GM18868 (cell line): ENCODE measurements around the gene EPS8L3.
A peak's percentile ranks its signal among the peaks of the same experiment; 100 is the strongest.

ENCODE experiments used
- ATAC-seq: cut with Tn5 transposase; IDR thresholded peaks from one replicate; pipeline ENCODE4 v1.9.1; 2021; ENCODE audit warnings: mild to moderate bottlenecking, moderate library complexity; ENCODE audit not compliant: unreplicated experiment

The EPS8L3 gene

GRCh38 chr1:109793486-109794318 lies 30.0 kb upstream of the EPS8L3 start:
- no peak for ATAC-seq

DNA sequence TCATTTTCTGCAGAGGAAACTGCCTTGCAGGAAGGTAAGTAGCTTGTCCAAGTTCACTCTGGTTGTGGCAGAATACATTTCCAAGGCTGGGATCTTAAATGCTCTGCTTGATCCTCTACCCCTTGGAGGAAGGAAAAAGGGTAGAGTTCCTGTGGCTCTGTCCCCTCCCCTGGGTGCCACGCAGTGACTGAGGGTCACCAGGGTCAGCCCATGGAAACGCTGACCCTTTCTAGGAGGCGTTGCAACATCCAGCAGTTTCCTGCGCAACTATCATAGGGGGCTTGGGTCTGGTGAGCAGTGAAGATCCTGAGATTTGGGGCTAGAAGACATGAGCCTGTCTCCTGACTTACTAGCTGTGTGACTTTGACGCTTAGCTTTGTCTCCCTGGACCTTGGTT lies 29.4 kb upstream of the EPS8L3 start:
- no peak for ATAC-seq

- ATAC-seq, result no peak
These were observed 28.5 kb upstream of the EPS8L3 start for GRCh38 chr1:109792056-109792831.

- no peak for ATAC-seq
These were observed 27.8 kb upstream of the EPS8L3 start for GRCh38 chr1:109791495-109792043.

DNA sequence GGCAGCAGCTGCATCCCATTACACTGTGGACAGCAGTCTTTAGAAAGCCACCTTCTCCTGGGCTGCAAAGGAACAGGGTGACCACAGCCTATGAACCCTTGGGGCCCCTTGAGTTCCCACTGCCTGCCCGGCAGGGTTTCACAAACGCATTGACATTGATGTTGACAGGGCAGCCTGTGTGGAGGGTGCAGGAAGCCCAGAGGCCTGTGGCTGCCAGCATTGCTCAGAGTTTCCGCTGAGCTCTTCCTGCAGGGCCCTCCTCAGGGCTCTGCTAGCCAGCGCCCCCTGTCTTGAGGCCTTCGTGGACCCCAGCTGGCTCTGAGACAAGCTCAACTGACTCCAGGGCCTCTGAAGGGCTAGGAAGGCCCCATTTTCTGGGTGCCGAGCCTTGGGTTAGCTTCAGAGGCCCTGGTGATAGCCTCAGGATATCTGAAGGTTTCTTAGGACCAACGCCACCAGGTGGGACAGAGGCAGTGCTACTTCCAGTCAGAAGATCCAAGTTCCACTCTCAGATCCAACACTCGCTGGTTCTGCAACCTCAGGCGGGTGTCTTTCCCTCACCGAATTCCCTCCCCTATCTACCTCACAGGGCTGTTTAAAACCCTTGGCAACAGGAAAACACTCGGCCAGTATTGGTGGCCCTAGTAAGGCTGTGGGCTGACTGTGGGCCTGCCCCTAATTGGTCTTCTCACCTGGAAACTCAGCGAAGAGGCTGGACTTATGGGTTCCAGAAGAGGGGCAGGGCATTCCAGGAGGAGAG lies 27.2 kb upstream of the EPS8L3 start:
- peak; percentile 65 for ATAC-seq

- ATAC-seq, result no peak
These were observed 26.6 kb upstream of the EPS8L3 start for GRCh38 chr1:109790329-109790728.

DNA sequence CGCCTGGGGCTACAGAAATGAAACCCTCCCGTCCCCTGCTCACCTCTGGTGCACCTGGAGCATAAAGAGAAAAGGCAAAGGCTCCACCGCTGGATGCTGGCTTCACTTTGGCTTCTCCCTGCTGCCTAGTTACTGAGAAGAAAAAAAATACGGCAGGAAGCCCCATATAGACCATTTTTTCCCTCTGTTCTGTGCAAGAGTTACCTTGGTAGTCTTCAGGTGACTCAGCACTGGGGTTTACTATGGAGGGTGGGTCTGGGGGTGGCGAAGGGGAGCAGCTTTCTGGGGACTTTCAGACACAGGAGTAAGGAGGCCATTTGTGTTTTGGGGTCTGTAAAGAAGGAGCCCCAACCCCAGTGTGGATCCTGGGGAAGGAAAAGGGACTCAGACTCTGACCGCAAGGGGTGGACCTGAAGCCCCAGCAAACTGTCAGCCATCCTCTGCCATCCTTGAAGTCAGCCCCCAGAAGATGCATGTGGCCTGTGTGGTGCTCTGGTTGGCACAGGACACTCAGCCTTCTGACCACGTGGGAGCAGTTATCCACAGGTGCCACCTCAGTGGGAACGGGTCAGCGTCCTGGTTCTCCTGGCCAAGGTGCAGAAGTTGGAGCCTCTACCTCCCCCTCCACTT lies 25.9 kb upstream of the EPS8L3 start:
- ATAC-seq, result no peak

GRCh38 chr1:109788695-109789521 lies 25.2 kb upstream of the EPS8L3 start:
- ATAC-seq, result no peak

GRCh38 chr1:109787845-109788601 lies 24.3 kb upstream of the EPS8L3 start:
- no peak for ATAC-seq

DNA sequence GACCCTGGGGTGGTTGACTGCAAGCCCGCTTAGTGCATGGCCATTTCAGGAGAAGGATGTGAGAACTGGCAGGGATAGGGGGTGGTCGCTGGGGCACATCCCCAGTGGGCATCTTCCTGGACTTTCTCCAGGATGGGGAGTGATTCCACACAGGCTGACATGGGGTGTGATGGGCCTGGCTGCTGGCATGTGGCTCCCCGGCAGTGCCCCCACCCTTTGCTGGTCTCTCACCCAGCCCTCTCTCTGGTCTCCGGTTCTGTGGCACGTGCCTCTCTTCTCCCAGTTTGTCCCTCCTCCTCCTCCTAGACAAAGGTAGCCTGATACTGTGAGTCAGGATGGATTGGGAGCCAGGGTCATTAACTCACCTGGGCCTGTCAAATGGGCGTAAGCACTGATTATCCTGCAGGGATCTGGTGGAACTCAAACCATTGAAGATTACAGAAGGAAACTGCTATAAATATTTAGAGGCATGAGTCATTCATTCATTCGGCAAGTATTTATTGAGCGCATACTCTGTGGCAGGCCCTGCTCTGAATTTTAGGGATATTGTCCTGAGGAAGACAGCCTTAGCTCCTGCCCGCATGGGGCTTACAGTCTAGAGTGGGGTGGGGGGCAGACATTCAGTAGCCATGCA lies 23.6 kb upstream of the EPS8L3 start:
- no peak for ATAC-seq

- no peak for ATAC-seq
These were observed 22.9 kb upstream of the EPS8L3 start for GRCh38 chr1:109786531-109787021.

DNA sequence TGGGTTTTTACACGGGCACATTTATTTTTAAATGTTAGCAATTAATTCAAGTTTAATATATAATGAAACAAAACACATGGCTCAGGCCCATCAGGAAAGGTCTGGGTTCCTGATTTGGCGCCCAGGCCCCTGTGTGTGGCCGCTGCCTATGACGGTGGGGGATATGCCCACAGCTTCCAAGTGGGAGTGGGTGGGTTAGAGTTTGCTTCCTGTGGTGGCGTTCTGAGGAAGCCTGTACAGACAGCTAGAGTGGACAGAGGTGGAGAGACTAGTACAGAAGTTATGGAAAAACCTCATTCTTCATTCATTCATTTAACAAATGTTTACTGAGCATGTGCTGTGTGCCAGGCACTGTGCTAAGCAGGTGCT lies 22.4 kb upstream of the EPS8L3 start:
- ATAC-seq, result no peak

- ATAC-seq, result no peak
These were observed 21.9 kb upstream of the EPS8L3 start for GRCh38 chr1:109785446-109786111.

DNA sequence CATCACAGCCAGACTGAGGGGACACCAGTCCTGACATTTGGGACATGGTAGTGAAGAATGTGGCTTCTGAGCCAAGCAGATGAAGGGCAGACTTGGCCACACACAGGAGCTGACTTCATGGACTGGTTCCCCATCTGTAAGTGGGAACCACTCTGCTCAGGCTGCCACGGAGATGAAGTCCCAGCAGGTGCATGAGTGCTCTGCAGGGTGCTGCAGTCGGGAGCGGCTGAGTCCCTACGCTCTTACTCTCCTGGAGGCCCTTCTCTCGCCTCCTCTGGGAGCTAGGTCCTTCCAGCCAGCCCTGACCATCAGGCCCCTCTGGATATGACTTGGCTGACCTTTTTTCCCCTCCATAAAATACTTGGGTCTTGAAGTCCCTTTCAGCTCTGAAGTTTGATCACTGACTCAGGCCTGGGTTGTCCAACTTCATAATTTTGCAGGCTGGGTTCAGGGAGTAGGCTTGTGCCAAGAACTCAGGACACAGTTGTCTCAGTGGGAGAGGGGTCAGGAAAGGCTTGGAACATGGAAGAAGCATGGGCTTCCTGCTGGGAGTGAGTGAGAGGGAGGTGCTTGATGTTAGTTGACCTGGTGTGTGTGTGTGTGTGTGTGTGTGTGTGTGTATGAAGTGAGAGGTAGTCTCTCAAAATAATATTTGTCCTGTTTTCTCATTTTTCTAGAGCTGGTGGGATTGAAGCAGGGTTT lies 21.0 kb upstream of the EPS8L3 start:
- no peak for ATAC-seq

DNA sequence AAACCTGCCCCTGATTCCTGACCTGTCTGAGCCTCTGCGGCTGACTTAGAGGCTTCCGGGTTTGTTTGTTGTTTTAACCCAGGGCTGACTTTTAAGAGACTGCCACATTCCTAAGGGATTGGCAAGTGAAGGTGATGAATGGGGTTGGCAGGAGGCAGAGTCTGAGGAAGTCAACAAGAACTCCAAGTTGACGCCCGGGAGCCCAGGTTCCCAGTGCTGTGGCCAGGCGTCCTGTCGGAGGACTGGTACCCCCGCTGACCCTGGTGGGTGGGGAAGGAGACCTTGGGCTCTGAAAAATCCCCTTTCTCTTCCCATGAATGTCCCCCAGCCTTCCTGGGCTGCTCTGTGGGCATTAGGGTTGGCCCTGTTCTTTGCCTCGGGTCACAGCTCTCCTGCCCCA lies 19.7 kb upstream of the EPS8L3 start:
- ATAC-seq, result no peak

DNA sequence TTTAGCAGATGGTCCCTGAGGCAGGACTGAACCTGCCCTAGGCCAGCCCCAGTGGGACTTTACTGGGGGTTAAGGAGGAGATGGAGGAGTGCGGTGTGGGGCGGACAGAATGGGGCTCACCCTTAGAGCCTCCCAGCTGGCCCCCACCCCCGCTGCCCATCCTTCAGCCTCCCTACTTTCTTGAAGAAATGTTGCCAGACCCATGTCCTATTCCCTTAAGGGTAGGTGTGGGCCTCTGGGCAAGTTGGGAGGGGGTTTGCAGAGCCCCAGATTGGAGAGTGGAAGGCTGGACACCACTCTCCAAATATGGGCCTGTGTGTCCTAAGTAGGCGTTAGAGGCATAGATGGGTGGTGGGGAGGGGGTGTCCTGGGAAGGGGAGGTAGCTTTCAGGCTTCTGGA lies 19.2 kb upstream of the EPS8L3 start:
- no peak for ATAC-seq

DNA sequence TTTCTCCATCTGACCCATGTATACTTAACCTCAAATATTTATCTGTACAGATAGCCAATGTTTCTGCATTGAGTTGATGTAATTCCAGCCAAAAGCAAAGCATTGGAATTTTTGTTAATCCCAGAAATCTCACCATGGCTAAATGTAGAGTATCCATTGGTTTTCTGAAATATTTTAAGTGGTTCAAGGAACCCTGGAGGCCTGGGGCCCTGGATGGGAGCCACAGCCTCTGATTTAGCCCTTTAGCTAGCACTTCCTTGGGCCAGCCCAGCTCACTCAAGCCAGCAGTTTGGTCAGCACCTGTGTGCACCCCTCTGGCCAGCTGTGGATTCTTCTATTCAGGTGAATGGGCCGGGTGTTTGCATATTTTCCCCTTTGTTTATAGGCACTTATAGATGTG lies 18.8 kb upstream of the EPS8L3 start:
- ATAC-seq, result no peak
